NCI-H446 treated with DMSO at 0.1 percent for 48 hours (cell line): ENCODE data around the gene METTL27.
"Not testable (repeated sequence)": the region's sequence is repeated elsewhere in the genome, so short reads cannot be mapped to it uniquely, and the experiment has no call there.

Experiments used
- DNase-seq: peaks from one replicate; lab custom pipeline; 2025; lab: John Stamatoyannopoulos, UW

The METTL27 gene

GRCh38 chr7:73842067-73842976 lies at the start of gene METTL27:
Gene METTL27 (minus strand): TSS chr7:73842516. CDS start chr7:73842140, 376 bp downstream.
- peak; percentile 53 for DNase-seq

- DNase-seq, result no peak
Observed at GRCh38 chr7:73891178-73891885, 49.0 kb upstream of the METTL27 start.

- no peak for DNase-seq
Observed at GRCh38 chr7:73890555-73891147, 48.3 kb upstream of the METTL27 start.

GRCh38 chr7:73888959-73889358 lies 46.6 kb upstream of the METTL27 start:
- DNase-seq, result no peak

- DNase-seq, result no peak
Observed at GRCh38 chr7:73887762-73888161, 45.4 kb upstream of the METTL27 start.

GRCh38 chr7:73885975-73886798 lies 43.9 kb upstream of the METTL27 start:
- DNase-seq, result no peak

GRCh38 chr7:73885433-73885974 lies 43.2 kb upstream of the METTL27 start:
- DNase-seq, result no peak

- DNase-seq, result not testable (repeated sequence)
Observed at GRCh38 chr7:73884867-73885422, 42.6 kb upstream of the METTL27 start.

GRCh38 chr7:73882047-73882402 lies 39.7 kb upstream of the METTL27 start:
- no peak for DNase-seq

- DNase-seq, result no peak
Observed at GRCh38 chr7:73881352-73882046, 39.2 kb upstream of the METTL27 start.

- no peak for DNase-seq
Observed at GRCh38 chr7:73880755-73881328, 38.5 kb upstream of the METTL27 start.

GRCh38 chr7:73879977-73880681 lies 37.8 kb upstream of the METTL27 start:
- no peak for DNase-seq

GRCh38 chr7:73876973-73877372 lies 34.7 kb upstream of the METTL27 start:
- no peak for DNase-seq

GRCh38 chr7:73876361-73876760 lies 34.0 kb upstream of the METTL27 start:
- no peak for DNase-seq

GRCh38 chr7:73872056-73872908 lies 30.0 kb upstream of the METTL27 start:
- DNase-seq, result no peak

- DNase-seq, result no peak
Observed at GRCh38 chr7:73871163-73872011, 29.1 kb upstream of the METTL27 start.

GRCh38 chr7:73870041-73870492 lies 27.8 kb upstream of the METTL27 start:
- no peak for DNase-seq
